IMR-90 (cell line): ENCODE data around the gene OR14C36. TPM values are rescaled to one million over a fixed set of nuclear protein-coding genes. Genes with fewer than 3 reads are reported as not detected.

Experiments used
- ATAC-seq: fragments of 200-7000 bp; cut with Tn5 transposase; 2 replicates; pipeline ENCODE4 v1.9.1; 2020; ENCODE audit warnings: low read depth, mild to moderate bottlenecking, moderate library complexity
- BruUV-seq: library from RNA; stranded (reverse); fragments of 400-500 nt; replicated peaks from 2 replicates; lab custom pipeline; 2021; lab: Mats Ljungman, UMichigan
- CTCF ChIA-PET: fragments of 300-600 bp; formaldehyde crosslinking; extraction: SDS; loops from one replicate; lab custom pipeline; 2021; ENCODE audit warnings: antibody characterized with exemption; lab: Yijun Ruan, JAX
- POLR2A ChIA-PET: fragments of 300-600 bp; sonication (Branson Sonifier 250); formaldehyde crosslinking; loops from one replicate; lab custom pipeline; 2022; ENCODE audit warnings: antibody characterized with exemption; ENCODE audit not compliant: unreplicated experiment; lab: Charles Lee
- DNase-seq: peaks from one replicate; pipeline ENCODE4 v3.0.0; 2013
- H2AFZ ChIP-seq: replicated peaks from 2 replicates; pipeline ENCODE3; 2013; ENCODE audit warnings: low read length, mild to moderate bottlenecking; ENCODE audit not compliant: poor library complexity
- H2AK5ac ChIP-seq: 2 replicates; pipeline ENCODE4 v1.6.1; 2013; ENCODE audit warnings: low read depth, low read length, inconsistent platforms
- H2AK9ac ChIP-seq: replicated peaks from 2 replicates; pipeline ENCODE3; 2013; ENCODE audit warnings: mild to moderate bottlenecking, low read depth, low read length, moderate library complexity; ENCODE audit not compliant: poor library complexity
- H2BK120ac ChIP-seq: 2 replicates; pipeline ENCODE4 v1.6.1; 2013; ENCODE audit warnings: low read depth, low read length, inconsistent platforms
- H2BK15ac ChIP-seq: 3 replicates; pipeline ENCODE4 v1.6.1; 2013; ENCODE audit warnings: low read depth, low read length, inconsistent platforms
- H2BK20ac ChIP-seq: 2 replicates; pipeline ENCODE4 v1.6.1; 2013; ENCODE audit warnings: low read depth, mild to moderate bottlenecking, inconsistent platforms, low read length, moderate library complexity
- H2BK5ac ChIP-seq: 2 replicates; pipeline ENCODE4 v1.6.1; 2013; ENCODE audit warnings: mild to moderate bottlenecking, low read depth, low read length, inconsistent platforms; ENCODE audit not compliant: poor library complexity, severe bottlenecking
- H3K14ac ChIP-seq: replicated peaks from 2 replicates; pipeline ENCODE4 v1.6.1; 2013; ENCODE audit warnings: low read depth, low read length, inconsistent platforms
- H3K18ac ChIP-seq: 2 replicates; pipeline ENCODE4 v1.6.1; 2013; ENCODE audit warnings: low read depth, low read length, control low read depth
- H3K23ac ChIP-seq: 2 replicates; pipeline ENCODE4 v1.6.1; 2013; ENCODE audit warnings: low read depth, low read length, inconsistent platforms
- H3K27ac ChIP-seq: 2 replicates; pipeline ENCODE4 v1.5.1; 2013; ENCODE audit warnings: mild to moderate bottlenecking, control low read depth, low read length; ENCODE audit not compliant: insufficient read depth
- H3K27me3 ChIP-seq: 2 replicates; pipeline ENCODE4 v1.6.1; 2013; ENCODE audit warnings: low read length; ENCODE audit not compliant: control insufficient read depth, insufficient read depth
- H3K36me3 ChIP-seq: 2 replicates; pipeline ENCODE4 v1.6.1; 2013; ENCODE audit warnings: low read length, mixed read lengths; ENCODE audit not compliant: control insufficient read depth, insufficient read depth
- H3K4ac ChIP-seq: 2 replicates; pipeline ENCODE4 v1.6.1; 2013; ENCODE audit warnings: low read depth, low read length, inconsistent platforms
- H3K4me1 ChIP-seq: 2 replicates; pipeline ENCODE4 v1.6.1; 2013; ENCODE audit warnings: low read length, mixed read lengths; ENCODE audit not compliant: control insufficient read depth, insufficient read depth
- H3K4me2 ChIP-seq: 2 replicates; pipeline ENCODE4 v1.6.1; 2013; ENCODE audit warnings: low read depth, mild to moderate bottlenecking, control low read depth, low read length, moderate library complexity
- H3K4me3 ChIP-seq: 2 replicates; pipeline ENCODE4 v1.5.1; 2013; ENCODE audit warnings: low read depth, mild to moderate bottlenecking, control low read depth, low read length, moderate library complexity; ENCODE audit not compliant: insufficient read depth
- H3K56ac ChIP-seq: 2 replicates; pipeline ENCODE4 v1.6.1; 2013; ENCODE audit warnings: low read length, inconsistent platforms; ENCODE audit not compliant: insufficient read depth; ENCODE audit errors: extremely low read depth
- H3K79me1 ChIP-seq, 2 experiments: 2 replicates each; pipeline ENCODE4 v1.6.1; 2013; ENCODE audit warnings: low read length in 2 of 2, inconsistent platforms in 1 of 2, low read depth in 1 of 2
- H3K9ac ChIP-seq: 2 replicates; pipeline ENCODE4 v1.6.1; 2013; ENCODE audit warnings: low read depth, low read length, control low read depth
- H3K9me1 ChIP-seq: 2 replicates; pipeline ENCODE4 v1.6.1; 2013; ENCODE audit warnings: low read length, inconsistent platforms; ENCODE audit not compliant: insufficient read depth
- H3K9me3 ChIP-seq: 2 replicates; pipeline ENCODE4 v1.6.1; 2013; ENCODE audit warnings: low read length; ENCODE audit not compliant: control insufficient read depth, insufficient read depth
- H4K20me1 ChIP-seq: 2 replicates; pipeline ENCODE4 v1.6.1; 2013; ENCODE audit warnings: low read length, inconsistent platforms; ENCODE audit not compliant: insufficient read depth
- H4K5ac ChIP-seq: 2 replicates; pipeline ENCODE4 v1.6.1; 2013; ENCODE audit warnings: mild to moderate bottlenecking, low read depth, low read length, control low read depth
- H4K8ac ChIP-seq, 2 experiments: 2 replicates each; pipeline ENCODE4 v1.6.1; 2013; ENCODE audit warnings: low read depth in 2 of 2, low read length in 2 of 2, control low read depth in 1 of 2, inconsistent platforms in 1 of 2
- H4K91ac ChIP-seq: 2 replicates; pipeline ENCODE4 v1.6.1; 2013; ENCODE audit warnings: low read depth, low read length, inconsistent platforms; ENCODE audit not compliant: insufficient read depth
- CHD1 ChIP-seq: IDR thresholded peaks from 2 replicates; pipeline ENCODE4 v1.6.1; 2012; ENCODE audit warnings: low read depth, low read length, improper control_type of control experiment
- WGBS, 2 experiments: methylation state at CpG; one replicate each; pipeline versions ENCODE4 v1.1.5 to v1.1.7; 2013; ENCODE audit warnings: missing lambda C conversion rate in 2 of 2; ENCODE audit not compliant: insufficient read length in 1 of 2; ENCODE audit errors: extremely low coverage in 2 of 2; 5-methylcytosine and 5-hydroxymethylcytosine counted together
- dilution Hi-C: fragments of 300-500 bp; cut with HindIII; formaldehyde crosslinking; loops from one replicate; pipeline ENCODE4 v1.14.3; 2018; ENCODE audit warnings: low sequenced_read_pairs; ENCODE audit not compliant: unreplicated experiment
- in situ Hi-C: fragments of 300-500 bp; cut with MboI; formaldehyde crosslinking; loops from 3 replicates; pipeline ENCODE4 v1.14.3; 2019; ENCODE audit warnings: low sequenced_read_pairs, inconsistent platforms, mixed read lengths
- intact Hi-C: fragments of 100-400 bp; cut with micrococcal nuclease; formaldehyde crosslinking; loops from 2 replicates; pipeline ENCODE4 v1.10.0; 2022
- polyA plus RNA-seq, 3 experiments: library from polyadenylated mRNA; depleted of rRNA; stranded (reverse); fragments of >200 nt; gene quantifications; 2 replicates each; pipeline ENCODE4 v1.2.3, GENCODE V29; 2012; ENCODE audit warnings: low replicate concordance in 1 of 3
- total RNA-seq: library from RNA; depleted of rRNA; stranded (reverse); fragments of >200 nt; gene quantifications from 2 replicates; pipeline ENCODE4 v1.2.3, GENCODE V29; 2012

Gene OR14C36
- total and polyA plus RNA-seq, 2 of the 4 experiments (the other 2 are of a cell fraction): not detected

DNA sequence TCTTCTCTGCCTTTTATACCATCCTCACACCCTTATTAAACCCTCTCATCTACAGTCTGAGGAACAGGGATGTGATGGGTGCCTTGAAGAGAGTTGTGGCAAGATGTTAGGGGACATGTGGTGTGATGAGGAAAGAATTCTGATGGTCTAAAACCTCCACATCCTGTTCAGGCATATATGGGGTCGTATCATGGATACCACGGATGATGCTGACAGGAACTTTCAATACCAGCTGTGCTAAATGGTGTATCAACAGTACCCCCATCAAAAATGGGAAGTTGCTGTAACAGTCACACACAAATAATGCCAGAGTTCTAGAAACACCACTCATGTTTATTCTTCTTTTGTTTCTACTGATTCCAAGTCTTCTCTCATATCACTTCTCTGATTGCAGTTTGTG is 39.9 kb downstream of the OR14C36 start:
- Histone ChIP-seq H3K4me1 (no peaks in the 10 kb centered on the region), H3K27me3 (no peaks in the 10 kb centered on the region), H2AK9ac (no peak overlapping the region), H3K9me1 (no peaks in the 10 kb centered on the region), H3K4ac (no peak overlapping the region), H3K4me3 (no peak overlapping the region), H3K4me2 (no peak overlapping the region), H3K23ac (no peak overlapping the region), H3K27ac (no peak overlapping the region), H3K14ac (no peak overlapping the region), H4K91ac (no peak overlapping the region), H3K79me1 (no peaks in the 10 kb centered on the region), H3K9ac (no peak overlapping the region), H4K8ac (no peak overlapping the region), H2AK5ac (no peak overlapping the region), H4K20me1 (no peaks in the 10 kb centered on the region), H3K56ac (no peak overlapping the region), H2AFZ (no peak overlapping the region), H3K36me3 (no peaks in the 10 kb centered on the region), H3K18ac (no peak overlapping the region), H2BK120ac (no peak overlapping the region), H4K5ac (no peak overlapping the region), H2BK15ac (no peak overlapping the region), H3K9me3 (peaks cover 23% of the 10 kb centered on the region), H2BK5ac (no peak overlapping the region), H2BK20ac (no peak overlapping the region)
- 39% methylated on average over 2 of the region's 2 CpGs; no CpG with 5 or more reads in 1 of the 2 experiments for WGBS, 2 experiments
- CTCF ChIA-PET: no interaction called here
- dilution Hi-C loops (no loop called here), intact Hi-C loops (no loop called here), in situ Hi-C loops (no loop called here)
- no peak for ATAC-seq
- BruUV-seq: no TSS peak
- POLR2A ChIA-PET: no interaction called here
- DNase-seq: no peak
- no peak for TF ChIP-seq CHD1
